DMS53 (cell line): ENCODE measurements around the gene NUDT21.
"Not testable (repeated sequence)": the region's sequence is repeated elsewhere in the genome, so short reads cannot be mapped to it uniquely, and the experiment has no call there.

Experiments used
- DNase-seq: peaks from one replicate; lab custom pipeline; 2025; lab: John Stamatoyannopoulos, UW

Gene NUDT21

GRCh38 chr16:56419740-56420548 lies 31.2 kb downstream of the NUDT21 start:
- DNase-seq: no peak

DNA sequence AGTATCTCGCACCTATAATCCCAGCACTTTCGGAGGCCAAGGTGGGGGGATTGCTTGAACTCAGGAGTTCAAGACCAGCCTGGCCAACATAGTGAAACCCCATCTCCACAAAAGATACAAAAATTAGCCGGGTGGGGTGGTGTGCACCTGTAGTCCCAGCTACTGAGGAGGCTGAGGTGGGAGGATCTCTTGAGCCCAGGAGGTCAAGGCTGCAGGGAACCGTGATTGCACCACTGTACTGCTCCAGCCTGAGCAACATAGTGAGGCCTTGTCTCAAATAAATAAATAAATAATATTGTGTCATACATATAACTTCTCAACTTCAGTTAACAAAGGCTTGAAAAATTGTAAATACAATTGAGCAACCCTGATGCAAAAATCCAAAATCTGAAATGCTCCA lies 34.0 kb downstream of the NUDT21 start:
- DNase-seq: no peak

DNA sequence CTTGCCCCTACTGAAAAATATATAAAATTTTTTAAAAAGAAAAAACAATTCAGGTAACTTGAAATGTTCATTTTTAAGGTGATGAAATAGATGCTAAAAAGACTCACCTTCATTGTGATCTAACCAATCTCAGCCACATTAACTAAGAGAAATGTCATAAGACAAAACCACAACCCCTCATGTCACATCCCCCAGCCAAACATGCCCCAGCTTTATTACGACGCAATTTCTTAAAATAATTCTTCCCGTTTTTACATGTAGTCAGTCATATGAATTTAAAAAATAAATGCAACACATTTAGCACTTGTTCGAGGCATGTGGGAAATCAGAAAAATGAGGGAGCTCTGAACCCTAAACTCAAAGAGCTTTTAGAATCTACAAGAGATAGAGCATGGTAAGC lies 35.3 kb downstream of the NUDT21 start:
- no peak for DNase-seq

DNA sequence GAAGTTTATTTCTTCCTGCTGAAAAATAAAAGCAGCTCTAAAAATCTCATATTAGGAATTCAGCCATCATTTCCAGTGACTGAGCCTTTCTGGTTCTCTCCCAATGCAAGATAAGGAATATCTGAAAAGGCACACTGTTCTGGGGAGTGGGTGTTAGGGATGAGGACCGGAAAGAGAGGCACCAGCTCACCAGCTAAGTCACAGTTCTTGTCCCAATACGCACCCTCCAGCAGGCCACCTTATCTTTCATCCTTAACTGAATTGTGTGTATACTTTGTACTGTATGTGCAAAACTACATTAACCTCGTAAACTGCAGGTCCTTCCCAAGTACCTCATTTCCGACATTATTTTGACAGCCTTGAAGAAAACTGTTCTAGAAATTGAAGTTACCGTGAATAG lies 36.8 kb downstream of the NUDT21 start:
- no peak for DNase-seq

DNA sequence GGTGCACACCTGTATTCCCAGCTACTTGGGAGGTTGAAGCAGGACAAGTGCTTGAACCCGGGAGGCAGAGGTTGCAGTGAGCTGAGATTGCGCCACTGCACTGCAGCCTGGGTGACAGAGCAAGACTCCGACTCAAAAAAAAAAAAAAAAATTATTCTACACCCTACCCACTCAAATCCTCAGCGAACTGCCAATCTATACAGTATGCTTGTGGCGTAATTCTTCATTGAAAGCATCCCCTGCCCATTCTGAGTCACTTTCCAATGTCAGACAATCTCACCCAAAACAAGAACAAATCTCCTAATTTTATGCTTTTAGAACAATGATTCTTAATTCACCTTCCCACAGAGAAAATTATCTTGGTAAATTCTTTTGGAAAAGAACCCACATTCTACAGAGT lies 37.8 kb downstream of the NUDT21 start:
- DNase-seq: no peak

- DNase-seq: no peak
Observed at GRCh38 chr16:56411624-56412023, 39.5 kb downstream of the NUDT21 start.

DNA sequence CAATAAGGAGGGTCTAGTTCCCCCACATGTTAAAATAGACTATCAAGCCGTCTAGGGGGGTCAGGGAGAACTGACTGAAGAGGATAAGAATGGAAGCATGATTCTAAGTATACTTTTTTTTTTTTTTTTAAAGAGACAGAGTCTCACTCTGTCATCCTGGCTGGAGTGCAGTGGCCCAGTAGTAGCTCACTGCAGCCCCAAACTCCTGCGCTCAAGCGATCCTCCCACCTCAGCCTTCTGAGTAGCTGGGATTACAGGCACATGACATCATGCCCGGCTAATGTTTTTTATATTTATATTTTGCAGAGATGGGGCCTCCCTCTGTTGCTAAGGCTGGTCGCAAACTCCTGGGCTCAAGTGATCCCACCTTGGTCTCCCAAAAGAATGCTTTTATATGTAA lies 40.0 kb downstream of the NUDT21 start:
- no peak for DNase-seq

- DNase-seq: peak; percentile 24
Observed at GRCh38 chr16:56409195-56409594, 41.9 kb downstream of the NUDT21 start.

DNA sequence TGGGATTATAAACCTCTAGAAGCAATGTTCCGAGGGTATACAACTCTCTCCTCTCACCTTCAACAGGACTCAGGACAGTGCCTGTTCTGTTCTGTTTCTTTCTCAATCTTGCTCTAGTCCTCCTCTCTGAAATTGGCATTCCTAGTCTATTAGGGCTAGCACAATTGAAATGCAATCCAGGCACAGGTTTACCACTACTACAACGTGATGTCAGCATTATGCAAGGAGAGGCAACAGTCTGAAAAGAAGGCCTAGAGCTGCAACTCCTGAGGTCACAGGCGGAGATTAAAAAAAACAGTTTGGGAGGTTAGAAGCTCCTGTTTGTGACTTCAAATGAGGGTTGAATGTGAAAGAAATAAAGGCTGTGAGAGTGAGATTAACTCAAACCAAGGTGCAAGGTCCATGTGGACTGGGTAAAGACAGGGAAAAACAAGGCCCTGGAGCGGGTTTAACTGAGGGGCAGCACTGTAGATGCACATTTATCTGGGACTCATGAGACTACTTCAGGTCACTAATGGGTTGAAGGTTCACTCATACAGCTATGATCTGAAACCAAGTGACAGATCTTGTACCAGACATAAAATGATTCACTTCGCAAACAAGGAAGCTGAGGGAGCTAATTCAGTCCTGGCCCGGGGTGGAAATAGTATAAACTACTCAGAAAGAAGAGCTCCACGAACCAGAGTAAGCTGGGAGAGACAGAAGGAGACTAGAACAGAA lies 42.6 kb downstream of the NUDT21 start:
- DNase-seq: peak; percentile 65

GRCh38 chr16:56405977-56406672 lies 45.0 kb downstream of the NUDT21 start:
- DNase-seq: no peak

- peak; percentile 98 for DNase-seq
Observed at GRCh38 chr16:56401482-56401881, 49.6 kb downstream of the NUDT21 start.

DNA sequence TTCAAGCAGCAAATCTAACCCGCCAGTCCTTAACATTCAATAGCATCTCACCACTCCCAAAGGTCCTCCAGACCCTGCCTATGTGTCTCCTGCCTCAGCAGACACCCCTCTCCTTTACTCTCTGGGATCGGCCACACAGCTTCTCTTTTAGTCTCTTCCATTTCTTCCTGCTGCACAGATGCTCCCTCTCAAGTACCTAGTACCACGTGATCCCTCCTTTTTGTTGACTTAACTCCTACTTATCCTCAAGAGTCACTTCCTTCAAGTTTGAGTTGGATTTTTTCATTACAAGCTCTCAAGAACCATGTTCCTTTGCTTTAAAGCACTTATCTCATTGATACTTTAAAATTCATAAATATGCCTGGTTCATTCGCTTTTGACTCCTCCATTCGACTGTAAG lies 50.7 kb downstream of the NUDT21 start:
- DNase-seq: peak; percentile 59

GRCh38 chr16:56399486-56399885 lies 51.6 kb downstream of the NUDT21 start:
- DNase-seq: no peak

DNA sequence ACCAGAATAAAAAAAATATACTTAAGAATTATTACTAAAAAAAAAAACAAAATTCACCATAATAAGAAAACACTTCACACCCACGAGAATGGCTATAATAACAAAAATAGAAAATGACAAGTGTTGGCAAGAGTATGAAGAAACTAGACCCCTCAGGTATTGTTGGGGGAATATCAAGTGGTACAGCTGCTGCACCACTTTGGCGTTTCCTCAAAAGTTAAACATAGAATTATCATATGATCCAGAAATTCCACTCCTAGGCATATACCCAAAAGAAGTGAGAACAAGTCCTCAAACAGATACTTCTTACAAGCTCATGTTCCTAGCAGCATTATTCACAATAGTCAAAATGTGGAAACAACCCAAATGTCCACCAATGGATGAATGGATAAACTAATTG lies 52.1 kb downstream of the NUDT21 start:
- DNase-seq: no peak

DNA sequence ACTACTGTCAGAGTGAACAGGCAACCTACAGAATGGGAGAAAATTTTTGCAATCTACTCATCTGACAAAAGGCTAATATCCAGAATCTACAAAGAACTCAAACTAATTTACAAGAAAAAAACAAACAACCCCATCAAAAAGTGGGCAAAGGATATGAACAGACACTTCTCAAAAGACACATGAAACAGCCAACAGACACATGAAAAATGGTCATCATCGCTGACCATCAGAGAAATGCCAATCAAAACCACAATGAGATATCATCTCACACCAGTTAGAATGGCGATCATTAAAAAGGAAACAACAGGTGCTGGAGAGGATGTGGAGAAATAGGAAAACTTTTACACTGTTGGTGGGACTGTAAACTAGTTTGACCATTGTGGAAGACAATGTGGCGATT lies 54.4 kb downstream of the NUDT21 start:
- not testable (repeated sequence) for DNase-seq

DNA sequence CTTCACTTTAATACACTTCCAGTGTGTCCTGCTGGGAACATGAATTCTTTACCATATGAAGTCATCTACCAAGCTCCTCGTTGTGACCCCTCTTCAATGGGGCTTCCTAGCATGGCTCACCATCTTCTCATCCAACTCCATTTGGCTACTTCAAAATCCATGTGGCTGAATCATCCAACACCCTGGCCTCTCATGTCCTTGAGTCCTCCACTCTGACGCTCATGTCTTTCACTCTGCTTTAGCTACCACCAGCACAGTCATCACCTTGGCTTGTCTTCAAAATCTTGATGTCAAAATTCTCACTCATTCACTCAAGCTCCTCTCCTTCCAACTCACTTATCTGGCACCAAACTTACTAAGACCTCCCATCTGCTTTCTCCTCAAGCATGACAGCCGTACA lies 61.6 kb downstream of the NUDT21 start:
- no peak for DNase-seq

DNA sequence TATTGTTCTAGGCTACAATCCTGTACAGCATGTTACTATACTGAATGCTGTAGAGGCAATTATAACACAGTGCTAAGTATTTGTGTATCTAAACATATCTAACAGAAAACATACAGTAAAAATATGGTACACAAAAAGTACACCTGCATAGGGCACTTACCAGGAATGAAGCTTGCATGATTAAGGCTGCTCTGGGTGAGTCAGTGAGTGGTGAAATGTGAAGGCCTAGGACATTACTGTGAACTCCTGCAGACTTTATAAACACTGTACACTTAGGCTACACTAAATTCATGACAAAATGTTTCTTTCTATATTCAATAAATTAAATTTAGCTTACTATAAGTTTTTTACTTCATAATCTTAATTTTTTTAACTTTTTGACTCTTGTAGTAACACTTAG lies 62.9 kb downstream of the NUDT21 start:
- no peak for DNase-seq

DNA sequence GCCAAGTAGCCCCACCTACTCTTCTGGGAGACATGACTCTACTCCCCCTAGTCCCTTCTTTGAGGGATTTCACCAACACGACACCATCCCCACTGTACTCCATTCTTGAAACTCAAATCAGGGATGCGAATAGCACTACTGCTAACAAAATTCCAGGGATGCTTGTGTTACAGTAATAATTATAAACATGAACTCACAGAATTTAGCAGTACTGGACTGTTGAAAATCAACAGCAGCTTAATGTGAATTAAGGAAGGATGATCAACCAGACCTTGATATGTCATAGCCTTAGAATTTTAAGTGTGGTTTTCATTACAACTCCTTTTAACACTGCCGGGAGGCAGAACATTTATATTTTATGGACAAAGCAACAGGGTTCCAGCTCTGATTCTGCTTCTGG lies 63.7 kb downstream of the NUDT21 start:
- no peak for DNase-seq

GRCh38 chr16:56384074-56384721 lies 66.9 kb downstream of the NUDT21 start:
- DNase-seq: no peak

DNA sequence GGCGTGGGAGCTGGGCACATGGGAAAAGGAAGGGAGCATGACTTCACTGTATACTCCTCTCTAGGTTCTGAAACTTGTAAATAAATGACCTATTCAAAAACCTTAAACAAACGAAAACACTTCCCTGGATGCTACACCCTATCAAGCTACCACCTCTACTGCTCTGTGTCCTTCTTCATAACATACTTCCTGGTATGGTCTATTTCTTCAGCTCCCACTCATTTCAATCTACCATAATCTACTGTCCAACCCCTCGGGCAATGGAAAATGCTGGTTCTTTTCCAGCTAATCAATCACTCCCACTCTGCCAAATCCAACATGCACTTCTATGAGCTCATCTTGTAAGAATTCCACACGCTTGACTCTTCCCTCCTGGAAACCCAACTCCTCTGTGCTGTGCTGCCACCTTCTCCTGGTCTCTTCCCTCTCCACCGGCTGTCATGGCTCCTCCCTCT lies 68.2 kb downstream of the NUDT21 start:
- peak; percentile 22 for DNase-seq

- no peak for DNase-seq
Observed at GRCh38 chr16:56382459-56382858, 68.7 kb downstream of the NUDT21 start.

- DNase-seq: not testable (repeated sequence)
Observed at GRCh38 chr16:56380778-56381485, 70.2 kb downstream of the NUDT21 start.
